Measurements from ENCODE around the gene FUT8. TPM values are rescaled to one million over a fixed set of nuclear protein-coding genes. Genes with fewer than 3 reads are reported as not detected.
A peak's percentile ranks its signal among the peaks of the same experiment; 100 is the strongest.

Gene FUT8
- total and polyA plus RNA-seq, 2 of the 8 experiments (the other 6 are each of a cell fraction or from before 2014, with no cell fraction given), result 10.5 to 25.1 TPM

DNA sequence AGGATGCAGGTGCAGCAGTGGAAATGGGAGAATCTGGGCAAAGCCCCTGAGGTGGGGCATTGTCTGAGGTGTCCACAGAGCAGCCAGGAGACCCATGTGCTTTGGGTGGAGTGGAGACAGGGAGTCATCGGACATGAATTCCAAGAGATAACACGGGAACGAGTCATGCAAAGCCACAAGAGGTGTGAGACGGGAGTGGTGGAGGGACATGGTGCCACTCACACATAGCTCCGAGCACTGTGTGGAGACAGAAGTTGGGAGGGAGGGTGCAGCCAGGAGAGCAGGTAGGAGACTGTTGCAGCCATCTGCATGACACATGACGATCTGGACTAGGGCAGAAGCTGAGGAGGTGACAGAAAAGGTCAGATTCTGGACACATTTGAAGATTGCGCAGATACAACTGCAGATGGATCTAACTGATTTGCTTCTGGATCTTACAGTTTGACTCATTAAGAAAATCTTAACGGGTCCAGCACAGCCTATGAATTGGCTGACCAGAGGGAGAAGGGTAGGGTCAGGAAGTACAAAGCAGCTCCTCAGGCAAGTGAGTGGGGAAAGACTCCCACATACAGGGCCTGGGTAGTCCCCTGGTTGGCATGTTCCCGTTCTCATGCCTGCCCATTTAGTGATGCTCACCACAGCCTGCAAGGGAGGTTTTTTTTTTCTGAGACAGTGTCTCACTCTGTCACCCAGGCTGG is 379.8 kb downstream of the FUT8 start:
- Histone ChIP-seq H3K4me1 (replicated peaks in 1 of 4; ENCODE audit: control insufficient read depth in 3 of 4, insufficient read depth in 4 of 4, low read length in 3 of 4) (peaks cover 0 to 3% (median 0%) of the 10 kb centered on the region in 4 experiments; a peak in 4 of 7 replicates), H3K23ac (ENCODE audit: insufficient read length) (no peak overlapping the region), H4K91ac (replicated peaks; ENCODE audit: insufficient read length, low read length) (no peak overlapping the region), H3K56ac (replicated peaks; ENCODE audit: insufficient read length, low read depth, low read length) (no peak overlapping the region), H4K5ac (ENCODE audit: insufficient read length, low read depth, low read length) (no peak overlapping the region), H3K27ac (ENCODE audit: low read depth, low read length) (no peak overlapping the region), H3K79me1 (ENCODE audit: low read depth, low read length) (no peaks in the 10 kb centered on the region), H3K36me3 (ENCODE audit: control insufficient read depth in 2 of 4, insufficient read depth in 4 of 4, low read length in 3 of 4) (no peaks in the 10 kb centered on the region), H2BK15ac (ENCODE audit: low read length) (no peak overlapping the region), H3K14ac (ENCODE audit: insufficient read length) (no peak overlapping the region), H2BK120ac (replicated peaks; ENCODE audit: low read depth, low read length) (no peak overlapping the region), H3K27me3 (replicated peaks in 1 of 4; ENCODE audit: control insufficient read depth in 3 of 4, extremely low read depth in 1 of 4, insufficient read depth in 3 of 4, low read length in 3 of 4) (no peaks in the 10 kb centered on the region), H3K9ac (replicated peaks in 1 of 4; ENCODE audit: extremely low read depth in 1 of 4, low read depth in 3 of 4, low read length in 3 of 4) (no peak overlapping the region; a peak in 1 of 7 replicates), H3K4me2 (ENCODE audit: insufficient read depth in 1 of 2, low read depth in 2 of 2, low read length in 2 of 2) (no peak overlapping the region), H3K9me3 (ENCODE audit: insufficient read depth in 2 of 2, low read depth in 1 of 2, low read length in 1 of 2) (no peaks in the 10 kb centered on the region), H2AK5ac (ENCODE audit: low read depth, low read length) (no peak overlapping the region), H2BK20ac (ENCODE audit: low read length) (no peak overlapping the region), H3K4me3 (ENCODE audit: extremely low read depth in 1 of 4, insufficient read depth in 2 of 4, low read depth in 3 of 4, low read length in 4 of 4) (no peak overlapping the region), H3K4ac (replicated peaks; ENCODE audit: insufficient read length, low read depth, low read length) (no peak overlapping the region), H4K8ac (ENCODE audit: extremely low read depth, insufficient read depth, low read length) (no peak overlapping the region), H3K23me2 (ENCODE audit: low read depth, low read length) (peaks cover 3% of the 10 kb centered on the region; the same call in 1 of the 2 replicates), H2AFZ (ENCODE audit: low read length) (no peak overlapping the region), H3K79me2 (ENCODE audit: control insufficient read depth in 1 of 2, insufficient read depth in 2 of 2, low read length in 2 of 2) (no peaks in the 10 kb centered on the region), H3K18ac (ENCODE audit: extremely low read depth, low read length) (no peak overlapping the region), H2BK12ac (ENCODE audit: low read depth, low read length) (0 out of 2 replicates have a peak overlapping the region, but pooled peaks have one; percentile 23), H4K20me1 (replicated peaks in 1 of 2; ENCODE audit: control insufficient read depth in 1 of 2, insufficient read depth in 2 of 2, low read length in 2 of 2) (peaks cover 0 to 2% of the 10 kb centered on the region in 2 experiments), H2BK5ac (ENCODE audit: low read depth, low read length) (peak overlapping the region; percentile 29; the same call in 1 of the 2 replicates)
- 86% methylated on average over 9 of the region's 9 CpGs; no CpG with 5 or more reads in 1 of the 2 experiments for WGBS, 2 experiments (ENCODE audit: extremely low coverage in 1 of 2, insufficient coverage in 1 of 2, insufficient read length in 1 of 2, insufficient replicate concordance in 2 of 2, low coverage in 1 of 2, low lambda C conversion rate in 2 of 2, missing lambda C conversion rate in 1 of 2)
- TF ChIP-seq CHD2 (IDR thresholded peaks at IDR 0.05; ENCODE audit: low read length), result no peak
- TF ChIP-seq NRF1 (IDR thresholded peaks at IDR 0.05; ENCODE audit: low read depth, low read length), result no peak
- no peak for TF ChIP-seq EGR1 (IDR thresholded peaks at IDR 0.05; ENCODE audit: borderline replicate concordance, low read depth, low read length)
- TF ChIP-seq SUZ12 (IDR thresholded peaks at IDR 0.05; ENCODE audit: low read length), result no peak
- TF ChIP-seq JUN (IDR thresholded peaks at IDR 0.05; ENCODE audit: low read depth, low read length), result no peak
- no peak for TF ChIP-seq KDM4A (IDR thresholded peaks at IDR 0.05; ENCODE audit: low read depth, low read length, severe bottlenecking)
- FAIRE-seq, result no peak
- no peak for DNase-seq (ENCODE audit: low read depth in 1 of 2, low spot score in 2 of 2)
- ChIA-PET POLR2A (ENCODE audit: partially characterized antibody) (no interaction called here), CTCF (ENCODE audit: partially characterized antibody) (interaction anchor here (0.8 to 4.6 kb wide), 5 partner anchors 10 to 630 kb away, joined by 3 to 20 read pairs (median 3); no protein-coding TSS in a partner anchor)

Data from H1 (cell line).